NB4 (cell line): Measurements from ENCODE around the gene GLRX2.

ENCODE experiments used
- CTCF ChIP-seq: IDR thresholded peaks from one replicate; pipeline ENCODE4 v1.5.1; 2012; ENCODE audit warnings: low read depth, low read length
- MYC ChIP-seq: IDR thresholded peaks from 2 replicates; pipeline ENCODE4 v1.6.1; 2011; ENCODE audit warnings: low read depth, low read length
- POLR2A ChIP-seq: IDR thresholded peaks from 2 replicates; pipeline ENCODE4 v1.6.1; 2011; ENCODE audit warnings: mild to moderate bottlenecking; ENCODE audit not compliant: insufficient read length; ENCODE audit errors: extremely low read depth
- TF ChIP-seq, protein P1 (sequence below): IDR thresholded peaks from 2 replicates; pipeline ENCODE4 v1.6.1; 2011; ENCODE audit warnings: low read depth, low read length

GRCh38 chr1:193104907-193105820, at the start of gene GLRX2:
- TF ChIP-seq CTCF (no peak), POLR2A (peak; percentile 87), MYC (peak; percentile 77)
- TF ChIP-seq, protein P1, sequence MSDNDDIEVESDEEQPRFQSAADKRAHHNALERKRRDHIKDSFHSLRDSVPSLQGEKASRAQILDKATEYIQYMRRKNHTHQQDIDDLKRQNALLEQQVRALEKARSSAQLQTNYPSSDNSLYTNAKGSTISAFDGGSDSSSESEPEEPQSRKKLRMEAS: peak; percentile 78
